Adrenal gland (tissue), 12 donors: ENCODE data around the gene IL1RAPL1. TPM values are rescaled to one million over a fixed set of nuclear protein-coding genes. Genes with fewer than 3 reads are reported as not detected.

Experiments used
- DNase-seq, 7 donors: peaks; one replicate each; pipeline ENCODE4 v3.0.0-alpha.2; 2019 to 2020
- H3K27ac ChIP-seq, 5 donors: fragments of 200-600 bp; sonication (generic) in 4 of 5; 1 replicate in 3 of 5; 2 replicates in 2 of 5; pipeline versions ENCODE4 v1.5.1 to v1.8.0; 2016 to 2020; ENCODE audit warnings: mild to moderate bottlenecking in 1 of 5
- H3K27me3 ChIP-seq: fragments of 200-600 bp; 2 replicates; pipeline ENCODE4 v1.8.0; 2021
- H3K36me3 ChIP-seq, 2 donors: fragments of 200-600 bp; replicated peaks in 1 of 2; 1 replicate in 1 of 2; 2 replicates in 1 of 2; pipeline versions ENCODE4 v1.5.1 to v1.8.0; 2018 to 2022
- H3K4me1 ChIP-seq, 2 donors: fragments of 200-600 bp; replicated peaks in 1 of 2; 1 replicate in 1 of 2; 2 replicates in 1 of 2; pipeline versions ENCODE4 v1.5.1 to v1.8.0; 2018 to 2021
- H3K4me3 ChIP-seq, 4 donors: fragments of 200-600 bp; sonication (generic) in 3 of 4; one replicate each; pipeline ENCODE4 v1.5.1; 2016 to 2018
- H3K9me3 ChIP-seq, 3 donors: fragments of 200-600 bp; sonication (generic) in 1 of 3; replicated peaks in 1 of 3; 1 replicate in 2 of 3; 2 replicates in 1 of 3; pipeline versions ENCODE4 v1.5.1 to v1.8.0; 2016 to 2021
- CTCF ChIP-seq, 6 experiments: fragments of 450-650 bp in 4 of 6; fragments of 200-600 bp in 2 of 6; sonication (generic) in 1 of 6; IDR thresholded peaks; 1 replicate in 5 of 6; 2 replicates in 1 of 6; pipeline versions ENCODE4 v1.5.1 to v1.8.0; 2016 to 2021; ENCODE audit warnings: antibody characterized with exemption in 6 of 6, mild to moderate bottlenecking in 2 of 6, moderate library complexity in 1 of 6
- POLR2A ChIP-seq, 2 donors: fragments of 450-650 bp; IDR thresholded peaks; one replicate each; pipeline ENCODE4 v1.6.1; 2017; ENCODE audit warnings: antibody characterized with exemption in 2 of 2, mild to moderate bottlenecking in 2 of 2, moderate library complexity in 1 of 2
- WGBS, 4 donors: extraction: QIAGEN DNeasy Blood & Tissue Kit in 2 of 4; methylation state at CpG; one replicate each; pipeline versions ENCODE4 v1.1.5 to v1.1.7; 2013 to 2017; 5-methylcytosine and 5-hydroxymethylcytosine counted together
- intact Hi-C, 2 donors: fragments of 100-400 bp; cut with DNase I; formaldehyde crosslinking; loops; one replicate each; pipeline versions ENCODE4 v1.14.1 to v1.15.0; 2022 to 2023
- polyA plus RNA-seq, 3 donors: library from polyadenylated mRNA; stranded (reverse); fragments of 200-250 nt in 2 of 3; fragments of 350-450 nt in 1 of 3; fragmentation: Illumina TruSeq in 1 of 3; extraction: RNeasy Lipid Tissue Mini Kit (QIAGEN cat#74804) in 1 of 3; gene quantifications; one replicate each; pipeline ENCODE4 v1.2.3, GENCODE V29; 2013 to 2014
- total RNA-seq, 9 donors: library from RNA; depleted of rRNA in 4 of 9; stranded (reverse); fragments of >200 nt in 4 of 9; fragments of 120-200 nt in 1 of 9; fragmentation: NEBNext Ultra II Directional in 1 of 9; extraction: Animal tissue kit (Norgen Biotek cat#: 25700) in 1 of 9; gene quantifications; one replicate each; pipeline versions ENCODE4 v1.1.0 to v1.2.4, GENCODE V29; 2013 to 2023
- donor health status: healthy with polysubstance abuse.
- donor health status: Bipolar disorder and iron deficiency.
- donor health status: DM: yes; HTN: yes; CAD: no.
- donor health status: DM: no; HTN: no; CAD: no.
- donor health status: DM: no; HTN: no; CAD: no.
- donor health status: DM: yes; HTN: yes; CAD: no.

Gene IL1RAPL1
- total and polyA plus RNA-seq, 12 donors = 1.1 TPM; not detected in 11

- DNase-seq = peak in 6 of 7 donors; percentile 7 to 49 (median 24)
- TF ChIP-seq CTCF (IDR thresholded peaks at IDR 0.05) (peak in 5 of 6 experiments; percentile 27 to 54 (median 47)), POLR2A (IDR thresholded peaks at IDR 0.05) (no peak)
These were observed 891.3 kb downstream of the IL1RAPL1 start for GRCh38 chrX:29478336-29479069.

GRCh38 chrX:29487214-29487613 lies 900.0 kb downstream of the IL1RAPL1 start:
- intact Hi-C loops = no loop called here
- WGBS, 4 donors = 75 to 89% (median 87%) methylated on average over 2 of the region's 2 CpGs
- DNase-seq = no peak
- Histone ChIP-seq H3K9me3 (no peaks in the 10 kb centered on the region), H3K4me3 (no peak overlapping the region), H3K36me3 (no peaks in the 10 kb centered on the region), H3K27me3 (no peaks in the 10 kb centered on the region), H3K4me1 (no peaks in the 10 kb centered on the region), H3K27ac (no peak overlapping the region)
- TF ChIP-seq CTCF (IDR thresholded peaks at IDR 0.05) (no peak), POLR2A (IDR thresholded peaks at IDR 0.05) (no peak)

More at GRCh38 chrX:29478336-29479069, 891.3 kb downstream of the IL1RAPL1 start:
- Histone ChIP-seq H3K27ac (no peak overlapping the region), H3K36me3 (no peaks in the 10 kb centered on the region), H3K4me3 (no peak overlapping the region), H3K9me3 (no peaks in the 10 kb centered on the region), H3K4me1 (no peaks in the 10 kb centered on the region), H3K27me3 (no peaks in the 10 kb centered on the region)
- 43 to 56% (median 49%) methylated on average over 10 of the region's 10 CpGs for WGBS, 4 donors
- intact Hi-C loops = no loop called here

- Histone ChIP-seq H3K27ac (no peak overlapping the region), H3K4me3 (no peak overlapping the region), H3K27me3 (no peaks in the 10 kb centered on the region), H3K36me3 (no peaks in the 10 kb centered on the region), H3K4me1 (no peaks in the 10 kb centered on the region), H3K9me3 (no peaks in the 10 kb centered on the region)
- intact Hi-C loops = no loop called here
- no peak for DNase-seq
- WGBS, 4 donors = 42 to 75% (median 45%) methylated on average over 1 of the region's 1 CpG
- TF ChIP-seq POLR2A (IDR thresholded peaks at IDR 0.05) (no peak), CTCF (IDR thresholded peaks at IDR 0.05) (no peak)
These were observed 900.5 kb downstream of the IL1RAPL1 start for GRCh38 chrX:29487714-29488113.

- Histone ChIP-seq H3K4me1 (no peaks in the 10 kb centered on the region), H3K36me3 (no peaks in the 10 kb centered on the region), H3K4me3 (no peak overlapping the region), H3K27me3 (no peaks in the 10 kb centered on the region), H3K27ac (no peak overlapping the region), H3K9me3 (no peaks in the 10 kb centered on the region)
- intact Hi-C loops = no loop called here
- no peak for TF ChIP-seq CTCF (IDR thresholded peaks at IDR 0.05)
- TF ChIP-seq POLR2A (IDR thresholded peaks at IDR 0.05) = no peak
- 37 to 73% (median 43%) methylated on average over 1 of the region's 1 CpG; no CpG with 5 or more reads in 1 of the 4 donors for WGBS, 4 donors
- peak in 3 of 7 donors; percentile 1 to 13 (median 6) for DNase-seq
These were observed 901.7 kb downstream of the IL1RAPL1 start for GRCh38 chrX:29488919-29489318.
